Measurements from ENCODE around the gene ANKRD65.
A peak's percentile ranks its signal among the peaks of the same experiment; 100 is the strongest.
"Not testable (repeated sequence)": the region's sequence is repeated elsewhere in the genome, so short reads cannot be mapped to it uniquely, and the experiment has no call there.

Gene ANKRD65

DNA sequence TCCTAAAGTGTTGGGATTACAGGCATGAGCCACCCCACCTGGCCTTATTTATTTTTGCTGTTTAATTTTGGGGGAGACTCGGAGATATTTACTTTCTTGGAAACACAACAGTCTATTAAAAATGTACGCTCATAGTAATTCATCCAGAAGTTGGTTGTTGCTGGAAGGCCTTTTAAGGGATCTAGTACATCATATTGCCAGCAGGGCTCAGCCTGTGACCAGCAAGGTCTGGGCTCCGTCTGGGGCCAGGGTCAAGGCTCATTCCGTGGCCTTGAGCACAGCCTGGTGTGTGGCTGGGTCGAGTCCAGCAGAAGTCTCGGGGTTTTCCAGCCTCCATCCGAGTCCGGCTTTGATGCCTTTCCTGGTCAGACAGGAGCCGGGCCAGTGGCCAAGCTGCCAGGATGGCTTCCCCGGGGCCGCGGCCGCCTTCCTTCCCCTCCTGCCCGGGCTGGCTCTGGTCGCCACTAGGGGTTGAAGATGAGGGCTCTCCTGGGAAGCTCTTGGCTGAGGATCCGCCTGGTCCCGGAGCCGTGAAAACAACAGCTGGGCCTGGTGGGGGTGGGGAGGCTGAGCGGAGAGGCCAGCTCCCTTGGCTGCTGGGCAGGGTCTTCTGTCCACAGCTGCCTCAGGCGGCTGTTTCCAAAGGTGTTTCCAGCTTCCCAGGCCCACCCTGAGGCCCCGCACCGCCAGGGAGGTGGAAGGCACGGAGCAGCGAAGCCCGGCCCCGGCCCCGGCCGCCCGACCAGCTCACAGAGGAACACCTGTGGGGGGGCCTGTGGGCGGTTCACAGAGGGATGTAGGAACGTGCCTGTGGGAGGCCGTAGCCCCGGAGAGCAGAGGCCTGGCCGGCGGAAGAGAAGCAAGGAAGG lies 9.3 kb upstream of the ANKRD65 start:
- peak; percentile 72 for DNase-seq (ENCODE audit: low spot score)

DNA sequence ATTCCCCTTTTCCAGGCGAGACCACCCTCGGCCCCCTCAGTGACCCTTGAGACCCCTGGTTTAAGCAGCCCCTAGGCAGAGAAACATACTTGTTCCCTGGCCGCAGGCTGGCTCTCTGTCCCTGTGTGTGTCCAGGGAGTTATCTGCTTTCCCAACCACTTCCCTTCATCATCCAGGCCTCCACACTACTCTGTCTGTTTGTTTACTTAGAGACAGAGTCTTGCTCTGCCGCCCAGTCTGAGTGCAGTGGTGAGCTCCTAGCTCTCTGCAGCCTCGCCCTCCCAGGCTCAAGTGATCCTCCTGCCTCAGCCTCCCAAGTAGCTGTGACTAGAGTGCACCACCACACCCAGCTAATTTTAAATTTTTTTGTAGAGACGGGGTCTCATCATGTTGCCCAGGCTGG lies 8.6 kb upstream of the ANKRD65 start:
- DNase-seq (ENCODE audit: low spot score), result no peak

DNA sequence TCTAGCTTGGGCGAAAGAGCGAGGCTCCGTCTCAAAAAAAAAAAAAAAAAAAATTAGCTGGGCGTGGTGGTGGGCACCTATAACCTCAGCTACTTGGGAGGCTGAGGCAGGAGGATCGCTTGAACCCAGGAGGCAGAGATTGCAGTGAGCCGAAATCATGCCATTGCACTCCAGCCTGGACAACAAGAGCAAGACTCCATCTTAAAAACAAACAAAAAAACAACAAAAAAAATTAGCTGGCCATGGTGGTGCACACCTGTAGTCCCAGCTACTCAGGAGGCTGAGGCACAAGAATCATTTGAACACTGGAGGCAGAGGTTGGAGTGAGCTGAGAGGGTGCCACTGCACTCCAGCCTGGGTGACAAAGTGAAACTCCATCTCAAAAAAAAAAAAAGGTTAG lies 7.9 kb upstream of the ANKRD65 start:
- not testable (repeated sequence) for DNase-seq (ENCODE audit: low spot score)

DNA sequence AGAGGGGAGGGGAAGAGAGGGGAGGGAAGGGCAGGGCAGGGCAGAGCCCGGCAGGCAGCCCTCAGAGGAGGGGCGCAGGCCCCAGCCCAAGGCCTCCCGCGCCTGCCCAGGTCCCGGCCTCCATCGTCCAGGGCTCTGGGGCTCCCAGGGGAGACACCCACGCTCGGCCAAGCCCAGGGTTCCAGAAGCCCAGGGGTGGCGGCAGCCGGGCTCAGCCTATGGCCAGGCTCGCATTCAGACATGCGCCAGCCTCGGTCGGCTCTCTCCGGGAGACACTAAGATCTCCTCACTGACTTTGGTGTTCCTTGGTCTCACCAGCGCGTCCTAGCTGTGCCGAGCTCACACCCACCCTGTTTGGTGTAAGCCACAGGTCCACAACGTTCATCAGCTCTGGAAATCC lies 7.1 kb upstream of the ANKRD65 start:
- no peak for DNase-seq (ENCODE audit: low spot score)

DNA sequence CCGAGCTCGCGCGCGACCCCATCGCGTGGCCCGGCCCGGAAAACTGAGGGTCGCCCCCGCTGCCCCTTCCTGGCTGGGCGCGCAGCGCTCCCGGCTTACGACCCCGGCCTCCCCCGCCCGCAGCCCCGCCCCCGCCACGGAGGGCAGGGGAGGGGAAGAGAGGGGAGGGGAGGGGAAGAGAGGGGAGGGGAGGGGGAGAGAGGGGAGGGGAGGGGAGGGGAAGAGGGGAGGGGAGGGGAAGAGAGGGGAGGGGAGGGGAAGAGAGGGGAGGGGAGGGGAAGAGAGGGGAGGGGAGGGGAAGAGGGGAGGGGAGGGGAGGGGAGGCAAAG lies 6.7 kb upstream of the ANKRD65 start:
- no peak for DNase-seq (ENCODE audit: low spot score)

DNA sequence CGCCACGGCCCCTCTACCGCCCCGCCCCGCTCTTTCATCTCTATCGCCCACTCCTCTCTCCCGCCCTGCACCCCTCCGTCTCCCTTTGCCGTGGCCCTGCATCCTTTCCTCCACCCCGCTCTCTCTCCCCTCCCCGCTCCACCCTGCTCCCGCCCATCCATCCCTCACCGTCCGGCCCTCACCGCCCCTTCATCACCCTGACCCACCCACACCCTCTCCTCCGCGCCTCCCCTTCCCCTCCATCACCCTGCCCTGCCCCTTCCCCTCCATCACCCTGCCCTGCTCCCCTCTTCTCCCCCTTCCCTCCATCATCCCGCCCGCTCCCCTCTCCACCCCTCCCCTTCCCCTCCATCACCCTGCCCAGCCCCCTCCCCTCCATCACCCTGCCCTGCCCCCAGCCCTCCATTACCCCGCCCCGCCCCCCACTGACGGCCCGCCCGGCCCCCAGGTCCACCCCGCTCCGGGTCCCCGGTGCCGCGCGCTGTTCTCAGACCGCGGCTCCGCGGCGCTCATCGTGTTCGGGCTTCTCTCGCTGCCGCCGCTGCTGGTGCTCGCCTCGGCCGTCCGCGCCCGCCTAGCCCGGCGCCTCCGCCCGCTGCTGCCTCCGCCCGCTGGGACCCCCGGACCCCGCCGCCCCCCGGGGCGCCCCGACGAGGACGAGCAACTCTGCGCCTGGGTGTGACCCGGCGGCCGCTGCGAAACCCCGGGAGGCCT lies 6.2 kb upstream of the ANKRD65 start:
- no peak for DNase-seq (ENCODE audit: low spot score)

DNA sequence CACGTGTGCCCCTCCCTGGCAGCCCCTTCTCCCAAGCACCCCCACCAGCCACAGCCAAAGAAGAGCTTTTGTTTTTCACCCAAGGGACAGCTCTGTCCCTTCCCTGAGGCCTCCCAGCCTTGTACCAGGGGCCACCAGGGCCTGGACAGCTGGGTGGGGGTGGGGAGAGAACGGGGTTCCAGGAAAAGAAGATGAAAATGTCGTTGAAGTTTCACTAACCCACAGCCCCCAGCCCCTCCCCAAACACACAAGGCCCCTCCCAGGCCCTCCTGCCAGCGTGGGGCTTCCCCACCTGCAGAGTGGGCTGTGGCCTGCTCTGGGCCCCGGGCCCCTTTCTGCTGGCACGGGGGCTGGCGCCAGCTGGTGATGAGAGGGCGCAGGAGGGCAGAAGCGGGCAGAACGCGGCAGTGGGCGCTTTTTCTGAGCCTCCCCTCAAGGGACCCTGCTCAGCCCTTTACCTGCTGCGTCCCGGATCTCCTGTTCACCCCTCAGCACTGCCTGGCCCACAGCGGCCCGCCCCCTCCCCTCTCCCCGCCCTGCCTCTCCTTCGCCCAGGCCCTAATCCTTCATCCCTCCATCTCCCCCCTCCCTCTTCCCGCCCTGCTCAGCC lies 5.5 kb upstream of the ANKRD65 start:
- peak; percentile 87 for DNase-seq (ENCODE audit: low spot score)

DNA sequence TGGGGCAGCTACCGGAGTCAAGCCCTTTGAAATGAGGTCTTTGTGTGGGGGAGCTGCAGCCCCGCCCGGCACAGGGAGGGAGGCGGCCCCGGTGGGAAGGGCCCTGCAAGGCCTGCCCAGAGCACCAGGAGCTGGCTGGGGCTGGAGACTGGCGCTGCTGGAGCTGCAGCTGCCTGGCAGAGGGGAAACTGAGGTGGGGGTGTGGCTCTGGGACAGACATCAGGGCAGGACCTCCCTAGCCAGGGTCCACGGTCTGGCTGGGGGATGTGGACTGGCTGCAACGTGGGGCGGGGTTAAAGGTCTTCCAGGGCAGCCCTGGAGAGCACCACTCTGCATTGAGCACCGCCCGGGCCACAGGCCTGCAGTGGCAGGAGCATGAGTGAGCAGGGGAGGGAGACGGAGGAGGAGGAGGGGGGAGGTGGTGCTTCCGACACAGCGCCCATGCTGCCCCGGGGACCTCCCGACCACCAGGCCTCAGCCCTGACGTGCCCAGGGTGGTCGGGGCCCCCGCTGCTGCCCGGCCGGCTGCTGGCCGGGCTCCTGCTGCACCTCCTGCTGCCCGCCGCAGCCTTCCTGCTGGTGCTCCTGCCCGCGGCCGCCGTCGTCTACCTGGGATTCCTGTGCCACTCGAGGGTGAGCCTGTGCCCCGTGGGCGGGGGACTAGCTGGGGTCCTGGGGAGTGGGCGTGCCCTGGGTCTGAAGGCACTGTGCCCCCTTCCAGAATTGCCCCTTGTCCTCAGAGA lies 4.8 kb upstream of the ANKRD65 start:
- DNase-seq (ENCODE audit: low spot score), result peak; percentile 82

DNA sequence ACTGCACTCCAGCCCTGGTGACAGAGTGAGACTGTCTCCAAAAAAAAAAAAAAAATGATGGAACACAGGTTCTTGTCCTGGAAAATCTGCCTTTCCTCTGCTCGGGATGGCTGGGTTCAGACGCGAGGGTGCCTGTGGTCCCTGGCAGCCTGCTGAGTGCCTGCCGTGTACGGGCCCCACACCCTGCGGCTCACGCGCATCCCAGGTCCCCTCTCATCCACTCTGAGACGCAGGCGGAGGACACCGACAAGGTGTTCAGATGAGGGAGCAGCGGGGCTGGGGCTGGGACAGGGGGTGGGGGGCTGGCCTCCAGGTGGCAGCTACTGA lies 4.3 kb upstream of the ANKRD65 start:
- no peak for DNase-seq (ENCODE audit: low spot score)

DNA sequence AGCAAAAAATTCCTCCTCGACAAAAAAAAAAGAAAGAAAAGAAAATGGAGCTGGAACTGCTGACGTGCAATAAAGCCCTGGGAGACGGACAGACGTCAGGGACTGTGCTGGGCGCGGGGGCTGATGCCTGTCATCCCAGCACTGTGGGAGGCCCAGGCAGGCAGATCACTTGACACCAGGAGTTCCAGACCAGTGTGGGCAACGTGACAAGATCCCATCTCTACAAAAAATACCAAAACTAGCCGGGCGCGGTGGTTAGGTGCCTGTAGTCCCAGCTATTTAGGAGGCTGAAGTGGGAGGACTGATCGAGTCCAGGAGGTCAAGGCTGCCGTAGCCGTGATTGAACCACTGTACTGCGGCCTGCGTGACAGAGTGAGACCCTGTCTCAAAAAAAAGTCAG lies 3.6 kb upstream of the ANKRD65 start:
- no peak for DNase-seq (ENCODE audit: low spot score)

DNA sequence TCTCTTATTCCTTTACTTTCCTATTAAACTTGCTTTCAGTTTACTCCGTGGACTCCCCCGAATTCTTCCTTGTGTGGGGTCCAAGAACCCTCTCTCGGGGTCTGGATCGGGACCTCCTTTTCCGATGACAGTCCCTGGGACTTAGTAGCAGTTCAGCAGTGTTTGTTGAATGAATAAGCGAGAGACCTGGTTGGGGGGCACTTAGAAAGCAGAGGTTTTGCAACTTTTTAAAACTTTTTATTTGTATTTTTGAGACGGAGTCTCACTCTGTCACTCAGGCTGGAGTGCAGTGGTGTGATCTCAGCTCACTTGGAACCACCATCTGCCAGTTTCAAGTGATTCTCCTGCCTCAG lies 2.1 kb upstream of the ANKRD65 start:
- DNase-seq (ENCODE audit: low spot score), result no peak

DNA sequence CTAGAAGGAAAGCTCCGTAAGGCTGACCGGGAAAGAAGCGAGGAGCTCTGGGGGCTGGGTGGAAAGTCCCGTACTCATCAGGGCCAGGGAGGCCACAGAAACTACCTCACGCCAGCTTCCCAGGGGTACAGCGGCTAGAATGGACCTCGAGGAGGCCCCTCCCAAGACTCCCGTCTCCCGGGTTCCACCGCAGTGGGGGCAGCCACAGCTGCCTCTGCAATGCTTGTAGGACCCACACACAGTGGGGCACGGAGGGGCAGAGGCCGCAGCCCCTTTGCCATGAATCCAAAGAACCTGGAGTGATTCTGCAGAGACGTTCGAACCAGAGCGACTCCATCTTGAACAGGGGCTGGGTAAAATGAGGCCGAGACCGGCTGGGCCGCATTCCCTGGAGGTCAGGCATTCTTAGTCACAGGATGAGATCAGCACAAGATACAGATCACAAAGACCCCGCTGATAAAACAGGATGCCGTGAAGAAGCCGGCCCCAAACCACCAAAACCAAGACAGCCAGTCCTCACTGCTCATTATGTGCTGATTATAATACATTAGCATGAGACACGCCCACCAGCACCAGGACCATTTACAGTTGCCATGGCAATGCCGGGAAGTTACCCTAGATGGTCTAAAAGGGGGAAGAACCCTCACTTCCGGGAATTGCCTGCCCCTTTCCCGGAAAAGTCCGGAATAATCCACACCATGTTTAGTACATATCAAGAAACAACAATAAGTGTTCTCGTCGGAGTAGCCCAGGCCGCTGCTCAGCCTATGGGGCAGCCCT lies 1.6 kb upstream of the ANKRD65 start:
- no peak for DNase-seq (ENCODE audit: low spot score)

DNA sequence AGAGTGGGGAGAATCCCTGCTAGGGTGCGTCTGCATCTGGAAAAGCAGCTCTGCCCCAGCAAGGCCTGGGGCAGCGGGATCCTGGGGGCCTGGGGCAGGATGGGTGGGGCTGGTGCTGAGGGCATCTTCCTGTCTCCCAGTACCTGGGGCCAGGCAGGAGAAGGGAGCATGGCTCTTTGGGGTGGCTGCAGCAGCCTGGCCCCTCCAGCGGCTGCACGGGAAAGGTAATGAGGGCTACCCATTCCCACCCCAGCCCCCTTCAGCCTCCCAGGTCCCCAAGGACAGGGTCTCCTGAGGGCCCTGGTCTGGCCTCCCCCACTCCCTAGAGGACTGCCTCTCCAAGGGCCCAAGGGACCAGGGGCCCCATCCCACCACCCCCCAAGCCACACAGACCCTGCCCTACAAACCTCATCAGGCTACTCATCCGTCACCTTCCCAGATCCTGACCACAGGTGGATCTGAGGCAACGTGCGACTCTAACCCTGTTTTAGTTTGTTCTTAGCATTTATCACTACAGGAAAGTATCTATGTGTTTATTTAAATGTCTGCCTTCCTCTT lies 910 bp upstream of the ANKRD65 start:
- DNase-seq (ENCODE audit: low spot score), result no peak

DNA sequence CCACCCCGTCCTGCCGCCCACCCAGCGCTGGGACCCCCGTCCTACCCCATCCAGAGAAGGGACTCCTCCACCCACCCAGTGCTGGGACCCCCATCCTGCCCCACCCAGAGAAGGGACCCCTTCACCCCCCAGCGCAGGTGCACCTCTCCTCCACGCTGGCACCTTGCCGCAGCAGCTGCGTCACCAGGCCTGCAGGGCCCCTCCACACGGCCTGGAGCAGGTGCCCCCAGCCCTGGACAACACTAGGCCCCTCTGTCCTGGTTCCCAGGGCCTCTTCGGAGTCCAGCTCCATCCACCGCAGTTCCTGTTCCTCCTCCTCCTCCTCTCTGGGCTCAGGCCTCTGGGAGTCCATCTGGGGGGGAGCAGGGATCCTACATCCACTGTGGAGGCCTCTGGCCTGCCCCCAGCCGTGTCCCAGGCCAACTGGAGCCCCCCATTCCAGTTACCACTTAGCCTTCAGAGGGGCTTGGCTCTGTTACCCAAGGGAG lies 378 bp downstream of the ANKRD65 start:
- no peak for DNase-seq (ENCODE audit: low spot score)

DNA sequence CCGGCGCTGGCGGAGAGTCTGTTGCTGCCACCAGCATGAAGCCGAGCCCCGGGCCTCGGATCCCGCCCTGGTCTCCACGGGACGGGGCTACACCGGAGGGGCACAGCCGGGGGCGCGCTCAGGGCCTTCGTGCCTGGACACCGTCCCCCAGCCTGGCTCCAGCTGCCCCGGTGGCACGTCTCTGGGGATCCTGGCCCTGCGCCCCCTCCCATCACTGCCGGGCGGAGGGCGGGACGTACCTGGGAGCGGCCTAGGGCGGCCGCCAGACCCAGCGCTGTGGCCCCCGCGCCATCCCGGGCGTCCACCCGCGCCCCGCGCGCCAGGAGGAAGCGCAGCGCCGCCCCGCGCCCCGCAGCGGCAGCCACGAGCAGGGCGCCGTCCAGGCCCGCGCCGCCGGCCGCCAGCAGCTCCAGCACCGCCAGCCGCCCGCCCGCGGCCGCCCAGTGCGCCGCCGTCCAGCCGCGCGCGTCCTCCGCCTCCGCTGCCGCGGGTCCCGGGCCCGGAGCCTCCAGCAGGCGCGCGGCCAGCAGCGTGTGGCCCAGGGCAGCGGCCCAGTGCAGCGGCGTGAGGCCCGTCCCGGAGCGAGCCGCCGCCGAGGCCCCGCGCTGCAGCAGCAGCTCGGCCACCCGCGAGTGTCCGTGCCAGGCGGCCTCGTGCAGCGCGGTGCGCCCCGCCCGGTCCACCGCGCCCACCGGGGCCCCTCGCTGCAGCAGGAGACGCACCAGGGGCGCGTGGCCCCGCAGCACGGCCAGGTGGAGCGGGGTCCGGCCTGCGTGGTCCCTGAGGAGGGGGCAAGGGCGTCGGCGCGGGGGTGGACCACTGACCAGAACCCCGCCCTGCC lies 1.0 kb downstream of the ANKRD65 start:
- no peak for DNase-seq (ENCODE audit: low spot score)

DNA sequence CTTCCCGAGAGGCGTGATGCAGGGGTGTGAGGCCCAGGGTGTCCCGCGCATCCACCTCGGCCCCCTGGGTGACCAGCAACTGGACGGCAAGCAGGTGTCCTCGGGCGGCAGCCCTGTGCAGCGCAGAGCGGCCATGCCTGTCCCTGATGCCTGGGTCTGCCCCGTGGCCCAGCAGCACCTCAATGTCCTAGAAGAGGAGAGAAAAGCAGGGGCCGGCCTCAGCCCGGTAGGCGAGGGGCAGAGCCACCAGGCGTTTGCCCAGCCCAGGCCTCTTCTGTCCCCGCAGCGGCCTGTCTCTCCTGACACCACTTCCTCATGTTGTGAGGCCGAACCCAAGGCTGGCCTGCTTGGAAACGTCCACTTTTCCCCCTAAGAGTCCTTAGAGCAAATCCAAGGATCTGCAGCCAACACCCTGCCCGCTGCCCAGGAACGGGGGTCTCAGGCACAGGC lies 1.7 kb downstream of the ANKRD65 start:
- DNase-seq (ENCODE audit: low spot score), result no peak

DNA sequence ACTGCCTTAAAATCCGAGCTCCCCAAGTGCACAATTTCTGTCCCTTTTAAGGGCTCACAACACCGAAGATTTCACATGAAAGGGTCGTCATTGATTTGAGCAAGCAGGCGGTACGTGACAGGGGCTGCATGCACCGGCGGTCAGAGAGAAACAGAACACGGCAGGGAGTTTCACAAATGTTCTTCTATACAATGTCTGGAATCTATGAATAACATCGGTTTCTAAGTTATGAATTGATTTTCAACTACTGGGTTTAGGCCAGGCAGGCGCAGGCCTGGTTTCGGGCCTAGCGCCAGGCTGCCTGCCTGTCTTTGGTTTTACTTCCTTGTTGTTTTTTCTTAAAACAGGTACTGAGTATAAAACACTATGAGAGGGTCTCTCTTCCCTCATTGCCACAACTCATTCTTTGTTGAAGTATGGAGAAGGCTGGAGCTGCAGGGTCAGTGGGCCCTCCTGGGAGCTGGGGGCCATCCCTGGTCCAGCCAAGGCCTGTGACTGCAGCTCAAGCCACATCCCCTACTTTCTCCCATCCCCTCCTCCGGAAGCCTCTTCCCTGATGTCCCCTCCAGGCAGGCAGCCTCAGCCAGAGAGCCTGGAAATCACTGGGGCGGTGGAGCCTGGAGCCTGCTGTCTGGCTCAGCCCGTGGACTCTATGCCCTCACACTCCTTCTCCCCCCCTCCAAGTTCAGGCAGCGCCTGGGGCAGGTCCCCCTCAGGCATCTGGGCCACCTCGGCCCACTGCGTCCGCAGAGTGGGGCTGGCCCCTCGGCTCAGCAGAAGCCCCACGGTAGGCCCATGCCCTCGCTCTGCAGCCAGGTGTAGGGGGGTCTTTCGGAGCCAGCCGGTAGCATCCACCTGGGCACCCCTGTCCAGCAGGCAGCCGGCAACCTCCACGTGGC lies 2.4 kb downstream of the ANKRD65 start:
- DNase-seq (ENCODE audit: low spot score), result no peak

DNA sequence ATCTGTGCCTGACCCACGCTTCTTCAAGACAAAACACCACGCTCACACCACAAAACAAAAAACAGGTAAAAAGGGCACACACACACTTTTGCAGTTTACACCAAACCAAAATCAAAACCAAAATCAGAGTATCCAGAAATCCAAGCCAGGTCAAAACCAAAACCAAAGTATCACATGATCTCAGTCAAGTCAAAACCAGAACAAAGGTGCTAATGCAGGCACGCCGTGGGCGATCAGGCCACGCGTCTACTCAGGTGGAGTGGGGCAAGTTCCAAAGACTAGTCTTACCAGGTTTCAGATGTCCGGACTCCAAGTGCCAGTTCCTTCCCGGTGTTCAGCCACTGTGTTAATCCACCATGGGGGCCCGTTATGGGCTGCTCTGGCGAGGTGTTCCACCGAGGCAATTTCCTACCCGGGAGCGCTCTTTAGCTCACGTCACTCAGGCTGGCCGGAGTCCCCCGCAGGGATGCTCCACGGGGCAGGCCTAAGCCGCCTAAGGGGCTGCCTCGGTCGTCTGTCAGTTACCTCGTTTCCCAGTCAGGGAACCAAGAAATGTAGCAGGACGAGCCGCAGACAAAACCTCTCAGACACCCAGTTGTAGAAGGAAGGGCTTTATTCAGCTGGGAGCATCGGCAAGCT lies 3.1 kb downstream of the ANKRD65 start:
- not testable (repeated sequence) for DNase-seq (ENCODE audit: low spot score)

DNA sequence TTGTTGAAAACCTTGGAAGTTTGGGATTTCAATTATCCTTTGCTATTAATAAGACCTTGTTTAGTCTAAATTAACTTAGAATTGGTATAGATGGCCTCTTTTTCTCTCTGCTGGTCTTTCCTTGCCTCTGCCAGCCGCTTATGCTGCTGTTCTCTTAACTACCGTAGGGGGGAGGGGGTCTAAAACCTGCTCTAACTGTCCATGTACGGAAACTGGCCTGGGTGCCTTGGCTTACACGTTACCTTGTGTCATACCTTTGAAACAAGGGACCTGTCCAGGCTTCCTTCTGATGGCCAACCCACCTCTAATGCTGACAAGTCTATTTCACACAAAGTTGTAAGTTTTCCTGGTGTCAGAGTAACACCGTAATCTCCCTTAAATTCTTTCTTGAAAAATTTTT lies 3.7 kb downstream of the ANKRD65 start:
- DNase-seq (ENCODE audit: low spot score), result not testable (repeated sequence)
